B cell (primary cell): ENCODE measurements around the gene HSPB9. TPM values are rescaled to one million over a fixed set of nuclear protein-coding genes. Genes with fewer than 3 reads are reported as not detected.

Experiments used
- ATAC-seq: fragments of 200-7000 bp; cut with Tn5 transposase; one replicate; pipeline ENCODE4 v1.10.0; 2021; ENCODE audit warnings: low read depth, mild to moderate bottlenecking, moderate number of reproducible peaks, moderate library complexity
- CTCF ChIA-PET: fragments of 350-600 bp; sonication (Branson Sonifier 250); formaldehyde crosslinking; loops from one replicate; lab custom pipeline; 2021; ENCODE audit warnings: antibody characterized with exemption, inconsistent platforms; lab: Charles Lee
- POLR2A ChIA-PET: fragments of 350-600 bp; sonication (Branson Sonifier 250); formaldehyde crosslinking; loops from one replicate; lab custom pipeline; 2021; ENCODE audit warnings: antibody characterized with exemption; lab: Charles Lee
- DNase-seq: peaks from one replicate; pipeline ENCODE4 v3.0.0; 2013
- H2AFZ ChIP-seq: 2 replicates; pipeline ENCODE4 v1.6.1; 2012; ENCODE audit warnings: mild to moderate bottlenecking, low read depth, low read length; ENCODE audit not compliant: insufficient read depth, poor library complexity, severe bottlenecking
- H3K27ac ChIP-seq, 2 donors: 1 replicate in 1 of 2; 2 replicates in 1 of 2; pipeline ENCODE4 v1.5.1; 2012 to 2013; ENCODE audit warnings: low read length in 2 of 2, mild to moderate bottlenecking in 2 of 2, moderate library complexity in 1 of 2
- H3K27me3 ChIP-seq, 4 experiments: fragments of 200-600 bp in 1 of 4; sonication (generic) in 1 of 4; replicated peaks in 1 of 4; 1 replicate in 2 of 4; 2 replicates in 2 of 4; pipeline versions ENCODE4 v1.6.1 to v1.7.0; 2013 to 2016; ENCODE audit warnings: low read length in 3 of 4, mild to moderate bottlenecking in 2 of 4, mixed read lengths in 1 of 4, moderate library complexity in 1 of 4; ENCODE audit not compliant: insufficient read depth in 4 of 4, control insufficient read depth in 3 of 4; ENCODE audit errors: control extremely low read depth in 1 of 4
- H3K36me3 ChIP-seq, 2 experiments: replicated peaks in 1 of 2; 1 replicate in 1 of 2; 2 replicates in 1 of 2; pipeline versions ENCODE4 v1.6.1 to v1.7.1; 2013; ENCODE audit warnings: low read length in 1 of 2; ENCODE audit not compliant: insufficient read depth in 2 of 2, control insufficient read depth in 1 of 2; ENCODE audit errors: control extremely low read depth in 1 of 2, extremely low read depth in 1 of 2
- H3K4me1 ChIP-seq, 2 donors: fragments of 200-600 bp in 1 of 2; sonication (generic) in 1 of 2; 1 replicate in 1 of 2; 2 replicates in 1 of 2; pipeline versions ENCODE4 v1.5.1 to v1.6.1; 2013 to 2017; ENCODE audit warnings: low read length in 2 of 2; ENCODE audit not compliant: control insufficient read depth in 2 of 2, insufficient read depth in 2 of 2
- H3K4me2 ChIP-seq: replicated peaks from 2 replicates; pipeline ENCODE3; 2012; ENCODE audit warnings: mild to moderate bottlenecking, low read depth, low read length; ENCODE audit not compliant: poor library complexity, severe bottlenecking
- H3K4me3 ChIP-seq, 5 experiments: fragments of 200-600 bp in 1 of 5; sonication (generic) in 1 of 5; 1 replicate in 3 of 5; 2 replicates in 2 of 5; pipeline versions ENCODE4 v1.5.1 to v1.7.0; 2011 to 2016; ENCODE audit warnings: low read length in 4 of 5, mild to moderate bottlenecking in 4 of 5, low read depth in 2 of 5, control low read depth in 1 of 5, moderate library complexity in 1 of 5; ENCODE audit not compliant: insufficient read depth in 1 of 5; ENCODE audit errors: control extremely low read depth in 1 of 5, extremely low read depth in 1 of 5
- H3K79me2 ChIP-seq: fragments of 200-600 bp; sonication (generic); one replicate; pipeline ENCODE4 v1.6.0; 2016; ENCODE audit warnings: low read length; ENCODE audit not compliant: control insufficient read depth, insufficient read depth
- H3K9ac ChIP-seq: fragments of 200-600 bp; sonication (generic); 2 replicates; pipeline ENCODE4 v1.6.1; 2017; ENCODE audit warnings: mild to moderate bottlenecking, low read length, moderate library complexity
- H3K9me3 ChIP-seq, 3 donors: one replicate each; pipeline versions ENCODE4 v1.6.1 to v1.7.1; 2013; ENCODE audit warnings: low read length in 2 of 3; ENCODE audit not compliant: control insufficient read depth in 2 of 3, insufficient read depth in 1 of 3; ENCODE audit errors: control extremely low read depth in 1 of 3
- H4K20me1 ChIP-seq: 2 replicates; pipeline ENCODE4 v1.6.0; 2012; ENCODE audit warnings: mild to moderate bottlenecking, low read length; ENCODE audit not compliant: insufficient read depth, control insufficient read depth, poor library complexity, severe bottlenecking
- H3K27ac Mint-ChIP-seq: one replicate; pipeline ENCODE4 v1.8.0; 2021; ENCODE audit warnings: mixed read lengths
- H3K27me3 Mint-ChIP-seq: one replicate; pipeline ENCODE4 v1.8.0; 2021; ENCODE audit warnings: mixed read lengths
- H3K4me1 Mint-ChIP-seq: one replicate; pipeline ENCODE4 v1.8.0; 2021; ENCODE audit warnings: mixed read lengths
- H3K4me3 Mint-ChIP-seq: one replicate; pipeline ENCODE4 v1.8.0; 2021; ENCODE audit warnings: mixed read lengths
- H3K9me3 Mint-ChIP-seq: one replicate; pipeline ENCODE4 v1.8.0; 2022; ENCODE audit warnings: mixed read lengths; ENCODE audit not compliant: insufficient read depth
- EZH2 ChIP-seq: IDR thresholded peaks from 2 replicates; pipeline ENCODE4 v1.6.1; 2012; ENCODE audit warnings: borderline replicate concordance, low read depth, mild to moderate bottlenecking, moderate library complexity, low read length; ENCODE audit not compliant: insufficient read depth, poor library complexity, severe bottlenecking
- WGBS: methylation state at CpG from one replicate; pipeline ENCODE4 v1.1.5; 2013; ENCODE audit warnings: missing lambda C conversion rate; ENCODE audit not compliant: insufficient coverage; 5-methylcytosine and 5-hydroxymethylcytosine counted together
- intact Hi-C: fragments of 100-400 bp; cut with micrococcal nuclease; formaldehyde crosslinking; loops from one replicate; pipeline ENCODE4 v1.10.0; 2022
- polyA plus RNA-seq: library from polyadenylated mRNA; depleted of rRNA; stranded (reverse); fragments of >200 nt; gene quantifications from 2 replicates; pipeline ENCODE4 v1.2.3, GENCODE V29; 2012
- total RNA-seq, 2 donors: library from RNA; stranded (reverse); fragments of 120-200 nt in 1 of 2; gene quantifications; 1 replicate in 1 of 2; 2 replicates in 1 of 2; pipeline versions ENCODE4 v1.2.3 to v1.2.4, GENCODE V29; 2013 to 2022
- TF ChIP-seq, protein P1 (sequence below): fragments of 200-600 bp; IDR thresholded peaks from one replicate; pipeline ENCODE4 v1.8.0; 2022; ENCODE audit warnings: antibody characterized with exemption, mild to moderate bottlenecking

The HSPB9 gene
- total and polyA plus RNA-seq, 2 donors (not counting 1 experiment from before 2014, with no cell fraction given) = 0.09 TPM; not detected in 1

GRCh38 chr17:42094375-42095069 lies 28.1 kb upstream of the HSPB9 start:
- Histone ChIP-seq H3K79me2 (no peaks in the 10 kb centered on the region), H3K27me3 (peaks cover 0 to 23% (median 11%) of the 10 kb centered on the region in 4 experiments), H3K4me3 (no peak overlapping the region), H3K9me3 (no peaks in the 10 kb centered on the region), H3K27ac (no peak overlapping the region), H3K36me3 (no peaks in the 10 kb centered on the region), H3K4me2 (no peak overlapping the region), H3K9ac (no peak overlapping the region), H2AFZ (no peak overlapping the region), H4K20me1 (no peaks in the 10 kb centered on the region), H3K4me1 (peaks cover 11 to 17% of the 10 kb centered on the region in 2 donors)
- Mint-ChIP-seq H3K27ac (no peak overlapping the region), H3K4me3 (no peak overlapping the region), H3K4me1 (peaks cover 9% of the 10 kb centered on the region), H3K27me3 (peaks cover 27% of the 10 kb centered on the region), H3K9me3 (no peaks in the 10 kb centered on the region)
- no peak for TF ChIP-seq EZH2
- TF ChIP-seq, protein P1, sequence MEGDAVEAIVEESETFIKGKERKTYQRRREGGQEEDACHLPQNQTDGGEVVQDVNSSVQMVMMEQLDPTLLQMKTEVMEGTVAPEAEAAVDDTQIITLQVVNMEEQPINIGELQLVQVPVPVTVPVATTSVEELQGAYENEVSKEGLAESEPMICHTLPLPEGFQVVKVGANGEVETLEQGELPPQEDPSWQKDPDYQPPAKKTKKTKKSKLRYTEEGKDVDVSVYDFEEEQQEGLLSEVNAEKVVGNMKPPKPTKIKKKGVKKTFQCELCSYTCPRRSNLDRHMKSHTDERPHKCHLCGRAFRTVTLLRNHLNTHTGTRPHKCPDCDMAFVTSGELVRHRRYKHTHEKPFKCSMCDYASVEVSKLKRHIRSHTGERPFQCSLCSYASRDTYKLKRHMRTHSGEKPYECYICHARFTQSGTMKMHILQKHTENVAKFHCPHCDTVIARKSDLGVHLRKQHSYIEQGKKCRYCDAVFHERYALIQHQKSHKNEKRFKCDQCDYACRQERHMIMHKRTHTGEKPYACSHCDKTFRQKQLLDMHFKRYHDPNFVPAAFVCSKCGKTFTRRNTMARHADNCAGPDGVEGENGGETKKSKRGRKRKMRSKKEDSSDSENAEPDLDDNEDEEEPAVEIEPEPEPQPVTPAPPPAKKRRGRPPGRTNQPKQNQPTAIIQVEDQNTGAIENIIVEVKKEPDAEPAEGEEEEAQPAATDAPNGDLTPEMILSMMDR = no peak
- intact Hi-C loops = no loop called here
- no peak for DNase-seq
- WGBS = 93% methylated on average over 9 of the region's 12 CpGs
- ChIA-PET POLR2A (no interaction called here), CTCF (no interaction called here)
- no peak for ATAC-seq
